ENCODE data around the gene TRAF5. TPM values are rescaled to one million over a fixed set of nuclear protein-coding genes. Genes with fewer than 3 reads are reported as not detected.
"Not testable (repeated sequence)": the region's sequence is repeated elsewhere in the genome, so short reads cannot be mapped to it uniquely, and the experiment has no call there.

The TRAF5 gene
- total RNA-seq, 2 donors from 2014 or later = 27.8 to 46.7 TPM

GRCh38 chr1:211320980-211321379 is 5.7 kb upstream of the TRAF5 start:
- Mint-ChIP-seq H3K27ac (no peak overlapping the region), H3K4me1 (ENCODE audit: low read depth in 2 of 2) (peaks cover 11 to 14% of the 10 kb centered on the region in 2 donors), H3K36me3 (no peaks in the 10 kb centered on the region), H3K9me3 (no peaks in the 10 kb centered on the region), H3K4me3 (no peak overlapping the region), H3K27me3 (no peaks in the 10 kb centered on the region)
- DNase-seq (ENCODE audit: low spot score) (no peak), ATAC-seq (no peak)

GRCh38 chr1:211321646-211322045 is 5.0 kb upstream of the TRAF5 start:
- not testable (repeated sequence) for H3K27me3 Mint-ChIP-seq; ATAC-seq; H3K36me3 Mint-ChIP-seq; H3K9me3 Mint-ChIP-seq; H3K4me3 Mint-ChIP-seq; DNase-seq (ENCODE audit: low spot score); H3K27ac Mint-ChIP-seq
- peaks cover 14 to 15% of the 10 kb centered on the region in 2 donors for H3K4me1 Mint-ChIP-seq (ENCODE audit: low read depth in 2 of 2)

- no peaks in the 10 kb centered on the region for H3K9me3 Mint-ChIP-seq
- ATAC-seq = peak; percentile 64 to 66
- no peak overlapping the region for H3K27ac Mint-ChIP-seq
- no peak overlapping the region for H3K4me3 Mint-ChIP-seq
- peak; percentile 74 for DNase-seq (ENCODE audit: low spot score)
- H3K36me3 Mint-ChIP-seq = no peaks in the 10 kb centered on the region
- H3K4me1 Mint-ChIP-seq (ENCODE audit: low read depth in 2 of 2) = peaks cover 24 to 25% of the 10 kb centered on the region in 2 donors
- no peaks in the 10 kb centered on the region for H3K27me3 Mint-ChIP-seq
Observed at GRCh38 chr1:211323156-211324063, 3.2 kb upstream of the TRAF5 start.

GRCh38 chr1:211324992-211325775 is 1.4 kb upstream of the TRAF5 start:
- Mint-ChIP-seq H3K27me3 (no peaks in the 10 kb centered on the region), H3K27ac (peak overlapping the region; percentile 96 to 98), H3K9me3 (no peaks in the 10 kb centered on the region), H3K36me3 (no peaks in the 10 kb centered on the region), H3K4me3 (peak overlapping the region; percentile 91), H3K4me1 (ENCODE audit: low read depth in 2 of 2) (peaks cover 41 to 42% of the 10 kb centered on the region in 2 donors)
- DNase-seq (ENCODE audit: low spot score) (no peak), ATAC-seq (no peak)

- Mint-ChIP-seq H3K4me3 (peak overlapping the region; percentile 91), H3K9me3 (no peaks in the 10 kb centered on the region)
- no peak for DNase-seq (ENCODE audit: low spot score)
Observed at GRCh38 chr1:211326140-211326527, 499 bp upstream of the TRAF5 start.

GRCh38 chr1:211327346-211327921 is 801 bp downstream of the TRAF5 start:
- H3K4me1 Mint-ChIP-seq (ENCODE audit: low read depth in 2 of 2) = peaks cover 59 to 63% of the 10 kb centered on the region in 2 donors
- H3K4me3 Mint-ChIP-seq = peak overlapping the region; percentile 85
- peak overlapping the region; percentile 96 to 98 for H3K27ac Mint-ChIP-seq
- H3K36me3 Mint-ChIP-seq = no peaks in the 10 kb centered on the region
- H3K27me3 Mint-ChIP-seq = no peaks in the 10 kb centered on the region
- no peaks in the 10 kb centered on the region for H3K9me3 Mint-ChIP-seq
- DNase-seq (ENCODE audit: low spot score) (no peak), ATAC-seq (peak; percentile 1 to 33)

More at GRCh38 chr1:211326140-211326527, 499 bp upstream of the TRAF5 start:
- Mint-ChIP-seq H3K36me3 (no peaks in the 10 kb centered on the region), H3K4me1 (ENCODE audit: low read depth in 2 of 2) (peaks cover 51% of the 10 kb centered on the region in 2 donors), H3K27ac (peak overlapping the region; percentile 96 to 98), H3K27me3 (no peaks in the 10 kb centered on the region)
- no peak for ATAC-seq

- Mint-ChIP-seq H3K4me3 (peak overlapping the region; percentile 85), H3K9me3 (no peaks in the 10 kb centered on the region), H3K36me3 (no peaks in the 10 kb centered on the region), H3K27me3 (no peaks in the 10 kb centered on the region), H3K4me1 (ENCODE audit: low read depth in 2 of 2) (peaks cover 66% of the 10 kb centered on the region in 2 donors), H3K27ac (peak overlapping the region; percentile 96 to 98)
- ATAC-seq (no peak), DNase-seq (ENCODE audit: low spot score) (no peak)
Observed at GRCh38 chr1:211328084-211328694, 1.6 kb downstream of the TRAF5 start.

- DNase-seq (ENCODE audit: low spot score) = no peak
- Mint-ChIP-seq H3K36me3 (no peaks in the 10 kb centered on the region), H3K4me1 (ENCODE audit: low read depth in 2 of 2) (peaks cover 65 to 67% of the 10 kb centered on the region in 2 donors), H3K27me3 (no peaks in the 10 kb centered on the region), H3K27ac (peak overlapping the region; percentile 96 to 98), H3K4me3 (peak overlapping the region; percentile 85), H3K9me3 (no peaks in the 10 kb centered on the region)
- no peak for ATAC-seq
Observed at GRCh38 chr1:211328866-211329475, 2.3 kb downstream of the TRAF5 start.

GRCh38 chr1:211329764-211330201 is 3.1 kb downstream of the TRAF5 start:
- ATAC-seq (no peak), DNase-seq (ENCODE audit: low spot score) (no peak)
- H3K27ac Mint-ChIP-seq = peak overlapping the region; percentile 96 to 98
- H3K4me3 Mint-ChIP-seq = peak overlapping the region; percentile 85
- H3K36me3 Mint-ChIP-seq = no peaks in the 10 kb centered on the region
- H3K27me3 Mint-ChIP-seq = no peaks in the 10 kb centered on the region
- peaks cover 67 to 70% of the 10 kb centered on the region in 2 donors for H3K4me1 Mint-ChIP-seq (ENCODE audit: low read depth in 2 of 2)
- no peaks in the 10 kb centered on the region for H3K9me3 Mint-ChIP-seq

GRCh38 chr1:211330282-211330936 is 3.8 kb downstream of the TRAF5 start:
- DNase-seq (ENCODE audit: low spot score) = no peak
- peak overlapping the region; percentile 85 for H3K4me3 Mint-ChIP-seq
- no peak for ATAC-seq
- H3K27me3 Mint-ChIP-seq = no peaks in the 10 kb centered on the region
- no peaks in the 10 kb centered on the region for H3K36me3 Mint-ChIP-seq
- H3K27ac Mint-ChIP-seq = peak overlapping the region; percentile 96 to 98
- H3K9me3 Mint-ChIP-seq = no peaks in the 10 kb centered on the region
- H3K4me1 Mint-ChIP-seq (ENCODE audit: low read depth in 2 of 2) = peaks cover 73 to 75% of the 10 kb centered on the region in 2 donors

GRCh38 chr1:211331011-211331709 is 4.5 kb downstream of the TRAF5 start:
- Mint-ChIP-seq H3K27me3 (no peaks in the 10 kb centered on the region), H3K9me3 (no peaks in the 10 kb centered on the region), H3K4me1 (ENCODE audit: low read depth in 2 of 2) (peaks cover 77% of the 10 kb centered on the region in 2 donors), H3K36me3 (no peaks in the 10 kb centered on the region), H3K27ac (peak overlapping the region; percentile 96 to 98), H3K4me3 (peak overlapping the region; percentile 85)
- DNase-seq (ENCODE audit: low spot score) = no peak
- ATAC-seq = no peak

- peak overlapping the region; percentile 96 to 98 for H3K27ac Mint-ChIP-seq
- H3K9me3 Mint-ChIP-seq = no peaks in the 10 kb centered on the region
- no peak for ATAC-seq
- H3K27me3 Mint-ChIP-seq = no peaks in the 10 kb centered on the region
- H3K4me3 Mint-ChIP-seq = no peak overlapping the region
- DNase-seq (ENCODE audit: low spot score) = no peak
- H3K36me3 Mint-ChIP-seq = no peaks in the 10 kb centered on the region
- peaks cover 84 to 87% of the 10 kb centered on the region in 2 donors for H3K4me1 Mint-ChIP-seq (ENCODE audit: low read depth in 2 of 2)
Observed at GRCh38 chr1:211332036-211332616, 5.5 kb downstream of the TRAF5 start.
